ENCODE results near the gene THPO.

DNA sequence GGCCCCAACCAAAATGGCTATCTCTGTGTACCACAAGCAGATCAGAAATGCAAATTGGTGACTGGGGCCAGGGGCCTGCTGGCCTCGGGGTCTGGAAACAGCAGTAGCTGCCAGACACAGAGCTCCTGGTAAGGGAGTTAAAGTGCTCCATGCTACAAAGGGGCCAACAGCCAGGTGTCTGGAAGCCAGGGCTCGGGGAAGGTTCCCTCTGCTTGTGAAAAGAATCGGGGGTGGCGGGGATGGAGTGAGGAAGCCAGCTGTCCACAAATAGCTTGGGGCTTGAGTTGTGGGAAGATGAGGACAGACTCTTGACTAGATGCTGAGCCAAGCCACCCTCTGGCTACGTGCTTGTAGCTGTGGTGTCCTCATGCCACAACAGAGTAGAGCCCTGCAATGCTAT is 41.2 kb upstream of the THPO start:
- TF ChIP-seq GABPA (IDR thresholded peaks at IDR 0.05 in 1 of 2, conservative IDR thresholded peaks at IDR 0.05 in 1 of 2) (no peak), CTCF (IDR thresholded peaks at IDR 0.05; ENCODE audit: low read depth, low read length, missing input control) (no peak), SP1 (IDR thresholded peaks at IDR 0.05) (no peak), RAD21 (IDR thresholded peaks at IDR 0.05) (no peak)
- TF ChIP-seq, protein P1, sequence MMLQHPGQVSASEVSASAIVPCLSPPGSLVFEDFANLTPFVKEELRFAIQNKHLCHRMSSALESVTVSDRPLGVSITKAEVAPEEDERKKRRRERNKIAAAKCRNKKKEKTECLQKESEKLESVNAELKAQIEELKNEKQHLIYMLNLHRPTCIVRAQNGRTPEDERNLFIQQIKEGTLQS (IDR thresholded peaks at IDR 0.05) = no peak

Data from liver (tissue), 3 donors.